Measurements from ENCODE around the gene LTBP2. TPM values are rescaled to one million over a fixed set of nuclear protein-coding genes. Genes with fewer than 3 reads are reported as not detected.
"Not testable (repeated sequence)": the region's sequence is repeated elsewhere in the genome, so short reads cannot be mapped to it uniquely, and the experiment has no call there.

The LTBP2 gene
- total RNA-seq, 1 experiment from 2014 or later: 0.61 TPM

GRCh38 chr14:74472601-74473000 is 139.4 kb downstream of the LTBP2 start:
- Histone ChIP-seq H3K27me3 (no peaks in the 10 kb centered on the region), H3K27ac (no peak overlapping the region), H3K4me3 (no peak overlapping the region), H3K9me3 (replicated peaks) (no peaks in the 10 kb centered on the region), H3K36me3 (no peaks in the 10 kb centered on the region), H3K4me1 (no peaks in the 10 kb centered on the region)
- no peak for DNase-seq

GRCh38 chr14:74469548-74470518 is 142.2 kb downstream of the LTBP2 start:
- no peaks in the 10 kb centered on the region for H3K27me3 ChIP-seq
- H3K4me1 ChIP-seq: no peaks in the 10 kb centered on the region
- H3K9me3 ChIP-seq (replicated peaks): no peaks in the 10 kb centered on the region
- no peak overlapping the region for H3K4me3 ChIP-seq
- no peak for DNase-seq
- no peak overlapping the region for H3K27ac ChIP-seq
- no peaks in the 10 kb centered on the region for H3K36me3 ChIP-seq

- Histone ChIP-seq H3K27ac (no peak overlapping the region), H3K27me3 (no peaks in the 10 kb centered on the region), H3K36me3 (no peaks in the 10 kb centered on the region), H3K4me3 (no peak overlapping the region), H3K4me1 (no peaks in the 10 kb centered on the region), H3K9me3 (replicated peaks) (no peaks in the 10 kb centered on the region)
- DNase-seq: no peak
These were observed 143.5 kb downstream of the LTBP2 start for GRCh38 chr14:74468513-74468912.

- no peak for DNase-seq
- Histone ChIP-seq H3K9me3 (replicated peaks) (no peaks in the 10 kb centered on the region), H3K27ac (no peak overlapping the region), H3K4me1 (no peaks in the 10 kb centered on the region; the same call in 1 of the 2 replicates), H3K4me3 (no peak overlapping the region), H3K36me3 (no peaks in the 10 kb centered on the region), H3K27me3 (no peaks in the 10 kb centered on the region)
These were observed 146.7 kb downstream of the LTBP2 start for GRCh38 chr14:74465335-74465734.

GRCh38 chr14:74464785-74465184 is 147.3 kb downstream of the LTBP2 start:
- no peak overlapping the region for H3K27ac ChIP-seq
- H3K4me3 ChIP-seq: no peak overlapping the region
- peaks cover 5% of the 10 kb centered on the region for H3K4me1 ChIP-seq
- H3K36me3 ChIP-seq: no peaks in the 10 kb centered on the region
- H3K27me3 ChIP-seq: no peaks in the 10 kb centered on the region
- DNase-seq: no peak
- no peaks in the 10 kb centered on the region for H3K9me3 ChIP-seq (replicated peaks)

GRCh38 chr14:74463697-74464096 is 148.3 kb downstream of the LTBP2 start:
- H3K36me3 ChIP-seq: no peaks in the 10 kb centered on the region
- H3K27me3 ChIP-seq: no peaks in the 10 kb centered on the region
- no peak overlapping the region for H3K27ac ChIP-seq
- no peak for DNase-seq
- H3K4me3 ChIP-seq: no peak overlapping the region
- H3K4me1 ChIP-seq: peaks cover 5% of the 10 kb centered on the region
- H3K9me3 ChIP-seq (replicated peaks): no peaks in the 10 kb centered on the region

GRCh38 chr14:74462993-74463392 is 149.0 kb downstream of the LTBP2 start:
- DNase-seq: no peak
- Histone ChIP-seq H3K27me3 (no peaks in the 10 kb centered on the region), H3K9me3 (replicated peaks) (no peaks in the 10 kb centered on the region), H3K36me3 (no peaks in the 10 kb centered on the region), H3K4me1 (peaks cover 5% of the 10 kb centered on the region), H3K4me3 (no peak overlapping the region), H3K27ac (no peak overlapping the region)

GRCh38 chr14:74459976-74460375 is 152.1 kb downstream of the LTBP2 start:
- no peaks in the 10 kb centered on the region for H3K9me3 ChIP-seq (replicated peaks)
- DNase-seq: peak in 1 of 2 experiments; percentile 9
- no peak overlapping the region for H3K4me3 ChIP-seq
- no peaks in the 10 kb centered on the region for H3K27me3 ChIP-seq
- peaks cover 6% of the 10 kb centered on the region for H3K4me1 ChIP-seq
- H3K36me3 ChIP-seq: no peaks in the 10 kb centered on the region
- no peak overlapping the region for H3K27ac ChIP-seq

- peak; percentile 63 to 71 for DNase-seq
- Histone ChIP-seq H3K36me3 (no peaks in the 10 kb centered on the region), H3K27ac (no peak overlapping the region), H3K4me1 (peaks cover 9% of the 10 kb centered on the region), H3K4me3 (no peak overlapping the region), H3K9me3 (replicated peaks) (no peaks in the 10 kb centered on the region), H3K27me3 (no peaks in the 10 kb centered on the region)
These were observed 152.6 kb downstream of the LTBP2 start for GRCh38 chr14:74459289-74459946.

GRCh38 chr14:74457565-74457895 is 154.5 kb downstream of the LTBP2 start:
- DNase-seq: no peak
- Histone ChIP-seq H3K27me3 (no peaks in the 10 kb centered on the region), H3K36me3 (no peaks in the 10 kb centered on the region), H3K9me3 (replicated peaks) (no peaks in the 10 kb centered on the region; the same call in 1 of the 2 replicates), H3K4me3 (no peak overlapping the region), H3K4me1 (peaks cover 9% of the 10 kb centered on the region), H3K27ac (no peak overlapping the region)

GRCh38 chr14:74456684-74457564 is 155.1 kb downstream of the LTBP2 start:
- Histone ChIP-seq H3K4me1 (peaks cover 9% of the 10 kb centered on the region), H3K36me3 (no peaks in the 10 kb centered on the region), H3K27me3 (no peaks in the 10 kb centered on the region), H3K27ac (no peak overlapping the region), H3K9me3 (replicated peaks) (no peaks in the 10 kb centered on the region; the same call in 1 of the 2 replicates), H3K4me3 (no peak overlapping the region)
- DNase-seq: peak; percentile 19 to 33

- not testable (repeated sequence) for H3K27ac ChIP-seq; H3K4me1 ChIP-seq; H3K4me3 ChIP-seq; H3K36me3 ChIP-seq; H3K27me3 ChIP-seq; H3K9me3 ChIP-seq (replicated peaks)
- peak; percentile 39 to 62 for DNase-seq
These were observed 157.6 kb downstream of the LTBP2 start for GRCh38 chr14:74454397-74454796.

Measured in SJCRH30 (cell line).